Astrocyte (in vitro differentiated cells and primary cell): Measurements from ENCODE around the gene PGS1. TPM values are rescaled to one million over a fixed set of nuclear protein-coding genes. Genes with fewer than 3 reads are reported as not detected.

Experiments
- DNase-seq: peaks from one replicate; pipeline ENCODE4 v3.0.0-alpha.2; 2010; ENCODE audit warnings: low read depth
- FAIRE-seq: peaks from 2 replicates; lab custom pipeline; 2011; peaks lifted over from hg19 to GRCh38; lab: Jason Lieb, UNC
- H2AFZ ChIP-seq: 2 replicates; pipeline ENCODE4 v1.6.0; 2012; ENCODE audit warnings: low read depth, low read length, inconsistent platforms
- H3K27ac ChIP-seq: 2 replicates; pipeline ENCODE4 v1.5.1; 2011; ENCODE audit warnings: low read depth, low read length, inconsistent platforms
- H3K27me3 ChIP-seq: 2 replicates; pipeline ENCODE4 v1.6.0; 2011; ENCODE audit warnings: low read length, inconsistent platforms; ENCODE audit not compliant: insufficient read depth
- H3K36me3 ChIP-seq: 2 replicates; pipeline ENCODE4 v1.5.1; 2011; ENCODE audit warnings: low read length, inconsistent platforms; ENCODE audit not compliant: insufficient read depth
- H3K4me1 ChIP-seq: 2 replicates; pipeline ENCODE4 v1.5.1; 2011; ENCODE audit warnings: low read length, inconsistent platforms; ENCODE audit not compliant: insufficient read depth
- H3K4me2 ChIP-seq: 2 replicates; pipeline ENCODE4 v1.6.0; 2012; ENCODE audit warnings: low read length, inconsistent platforms
- H3K4me3 ChIP-seq: 2 replicates; pipeline ENCODE4 v1.5.1; 2011; ENCODE audit warnings: low read depth, mild to moderate bottlenecking, low read length, inconsistent platforms; ENCODE audit not compliant: insufficient read depth
- H3K79me2 ChIP-seq: 2 replicates; pipeline ENCODE4 v1.6.0; 2012; ENCODE audit warnings: mild to moderate bottlenecking, low read length, inconsistent platforms; ENCODE audit not compliant: insufficient read depth
- H3K9ac ChIP-seq: 2 replicates; pipeline ENCODE4 v1.6.0; 2012; ENCODE audit warnings: mild to moderate bottlenecking, low read length, inconsistent platforms
- H3K9me3 ChIP-seq: 2 replicates; pipeline ENCODE4 v1.5.1; 2012; ENCODE audit warnings: low read depth, mild to moderate bottlenecking, low read length, inconsistent platforms; ENCODE audit not compliant: insufficient read depth
- H4K20me1 ChIP-seq: 2 replicates; pipeline ENCODE4 v1.6.0; 2012; ENCODE audit warnings: low read length, inconsistent platforms; ENCODE audit not compliant: insufficient read depth
- H3K27ac Mint-ChIP-seq: one replicate; pipeline ENCODE4 v1.8.0; 2021; ENCODE audit warnings: mild to moderate bottlenecking, mixed read lengths; ENCODE audit not compliant: unreplicated experiment
- H3K27me3 Mint-ChIP-seq: one replicate; pipeline ENCODE4 v1.8.0; 2021; ENCODE audit warnings: low read depth, mixed read lengths; ENCODE audit not compliant: unreplicated experiment
- H3K36me3 Mint-ChIP-seq: one replicate; pipeline ENCODE4 v1.8.0; 2021; ENCODE audit warnings: low read depth, mixed read lengths; ENCODE audit not compliant: unreplicated experiment
- H3K4me1 Mint-ChIP-seq: one replicate; pipeline ENCODE4 v1.8.0; 2021; ENCODE audit warnings: low read depth, mixed read lengths; ENCODE audit not compliant: unreplicated experiment
- H3K4me3 Mint-ChIP-seq: one replicate; pipeline ENCODE4 v1.8.0; 2021; ENCODE audit warnings: mild to moderate bottlenecking, moderate library complexity, mixed read lengths; ENCODE audit not compliant: unreplicated experiment
- H3K9me3 Mint-ChIP-seq: one replicate; pipeline ENCODE4 v1.8.0; 2021; ENCODE audit warnings: mild to moderate bottlenecking, mixed read lengths; ENCODE audit not compliant: unreplicated experiment
- CTCF ChIP-seq: IDR thresholded peaks from 2 replicates; pipeline ENCODE4 v1.5.1; 2011; ENCODE audit warnings: low read depth, mild to moderate bottlenecking, inconsistent platforms, low read length, moderate library complexity; ENCODE audit not compliant: insufficient read depth
- EZH2 ChIP-seq: IDR thresholded peaks from 2 replicates; pipeline ENCODE4 v1.6.1; 2012; ENCODE audit warnings: mild to moderate bottlenecking, low read length, inconsistent platforms; ENCODE audit not compliant: insufficient read depth
- total RNA-seq: library from RNA; stranded (reverse); gene quantifications from 2 replicates; pipeline ENCODE4 v1.2.1, GENCODE V29; 2021

PGS1 gene
- total RNA-seq, 1 donor from 2014 or later = 32.0 TPM

GRCh38 chr17:78347453-78347852, 31.0 kb upstream of the PGS1 start:
- no peak overlapping the region for H3K27ac Mint-ChIP-seq
- H3K9me3 ChIP-seq = no peaks in the 10 kb centered on the region
- no peak overlapping the region for H3K4me3 Mint-ChIP-seq
- H3K4me1 ChIP-seq = peaks cover 34% of the 10 kb centered on the region
- peaks cover 16% of the 10 kb centered on the region for H3K4me1 Mint-ChIP-seq
- no peak overlapping the region for H2AFZ ChIP-seq
- no peak overlapping the region for H3K4me3 ChIP-seq
- H4K20me1 ChIP-seq = no peaks in the 10 kb centered on the region
- no peaks in the 10 kb centered on the region for H3K27me3 ChIP-seq
- peaks cover 1% of the 10 kb centered on the region for H3K9me3 Mint-ChIP-seq
- H3K9ac ChIP-seq = no peak overlapping the region
- H3K36me3 Mint-ChIP-seq = no peaks in the 10 kb centered on the region
- peaks cover 19% of the 10 kb centered on the region for H3K27me3 Mint-ChIP-seq
- FAIRE-seq (no peak), DNase-seq (no peak)
- no peaks in the 10 kb centered on the region for H3K79me2 ChIP-seq
- TF ChIP-seq EZH2 = no peak
- TF ChIP-seq CTCF = no peak
- no peak overlapping the region for H3K27ac ChIP-seq
- H3K36me3 ChIP-seq = no peaks in the 10 kb centered on the region
- no peak overlapping the region for H3K4me2 ChIP-seq

- no peak for DNase-seq
- Mint-ChIP-seq H3K4me3 (no peak overlapping the region), H3K27me3 (peaks cover 19% of the 10 kb centered on the region), H3K36me3 (no peaks in the 10 kb centered on the region), H3K9me3 (peaks cover 1% of the 10 kb centered on the region), H3K27ac (no peak overlapping the region), H3K4me1 (peaks cover 12% of the 10 kb centered on the region)
- H3K4me1 ChIP-seq = peaks cover 31% of the 10 kb centered on the region
- H3K4me3 ChIP-seq = no peak overlapping the region
- H2AFZ ChIP-seq = no peak overlapping the region
- H3K9me3 ChIP-seq = no peaks in the 10 kb centered on the region
- no peak for TF ChIP-seq EZH2
- no peaks in the 10 kb centered on the region for H3K36me3 ChIP-seq
- H3K27me3 ChIP-seq = no peaks in the 10 kb centered on the region
- H3K9ac ChIP-seq = no peak overlapping the region
- no peak for FAIRE-seq
- no peaks in the 10 kb centered on the region for H3K79me2 ChIP-seq
- no peak overlapping the region for H3K27ac ChIP-seq
- H3K4me2 ChIP-seq = no peak overlapping the region
- no peaks in the 10 kb centered on the region for H4K20me1 ChIP-seq
These were observed 30.2 kb upstream of the PGS1 start for GRCh38 chr17:78348055-78348770.

GRCh38 chr17:78349891-78350642, 28.4 kb upstream of the PGS1 start:
- peaks cover 1% of the 10 kb centered on the region for H3K9me3 Mint-ChIP-seq
- H3K36me3 ChIP-seq = no peaks in the 10 kb centered on the region
- no peaks in the 10 kb centered on the region for H4K20me1 ChIP-seq
- H3K4me1 ChIP-seq = peaks cover 33% of the 10 kb centered on the region
- no peak overlapping the region for H3K4me2 ChIP-seq
- no peak for FAIRE-seq
- H3K27ac Mint-ChIP-seq = no peak overlapping the region
- H3K4me3 Mint-ChIP-seq = no peak overlapping the region
- no peak overlapping the region for H2AFZ ChIP-seq
- no peak overlapping the region for H3K27ac ChIP-seq
- no peaks in the 10 kb centered on the region for H3K27me3 ChIP-seq
- H3K9ac ChIP-seq = no peak overlapping the region
- H3K79me2 ChIP-seq = no peaks in the 10 kb centered on the region
- peaks cover 17% of the 10 kb centered on the region for H3K27me3 Mint-ChIP-seq
- no peaks in the 10 kb centered on the region for H3K36me3 Mint-ChIP-seq
- H3K9me3 ChIP-seq = no peaks in the 10 kb centered on the region
- no peak for DNase-seq
- TF ChIP-seq EZH2 = no peak
- no peak for TF ChIP-seq CTCF
- H3K4me1 Mint-ChIP-seq = peaks cover 26% of the 10 kb centered on the region
- no peak overlapping the region for H3K4me3 ChIP-seq
